ENCODE data around the gene HSPA4L. TPM values are rescaled to one million over a fixed set of nuclear protein-coding genes. Genes with fewer than 3 reads are reported as not detected.

HSPA4L gene
- total and polyA plus RNA-seq, 10 of the 15 experiments (the other 5 are each of a cell fraction or from before 2014, with no cell fraction given): 8.6 to 40.5 (median 21.4) TPM

- TSS peak; percentile 64 for BruUV-seq (replicated peaks)
- ChIA-PET CTCF (interaction anchor here (0.7 to 1.9 kb wide), 6 partner anchors 8 to 170 kb away, joined by 3 to 4 read pairs (median 4); no protein-coding TSS in a partner anchor), RAD21 (ENCODE audit: unreplicated experiment) (interaction anchor here (0.7 to 1.7 kb wide), 7 partner anchors 9 to 98 kb away, joined by 3 to 4 read pairs (median 4); partner anchors contain the start of genes ABHD18 and MFSD8), SMC1A (ENCODE audit: uncharacterized antibody, unreplicated experiment) (interaction anchor here (0.6 to 2.7 kb wide), 11 partner anchors 10 to 171 kb away, joined by 3 to 9 read pairs (median 4); partner anchors contain the start of genes ABHD18 and MFSD8), POLR2A (interaction anchor here (0.6 to 1.8 kb wide), 9 partner anchors 9 to 169 kb away, joined by 3 to 11 read pairs (median 4); partner anchors contain the start of genes ABHD18, HSPA4L and MFSD8)
- in situ Hi-C loops (cut with MboI) (no loop called here), intact Hi-C loops (cut with micrococcal nuclease; ENCODE audit: unreplicated experiment) (loop anchor here (2.0 to 10.0 kb wide), 5 partner anchors 54 to 276 kb away; partner anchors contain the start of genes ABHD18, HSPA4L, LARP1B and MFSD8)
- peak; percentile 78 for FAIRE-seq
- Histone ChIP-seq H3K79me2 (ENCODE audit: control insufficient read depth, insufficient read depth, low read length) (peaks cover 41% of the 10 kb centered on the region), H3K4me1 (ENCODE audit: control insufficient read depth, insufficient read depth, low read length) (no peaks in the 10 kb centered on the region; the same call in 1 of the 2 replicates), H3K9me3 (replicated peaks; ENCODE audit: control insufficient read depth, insufficient read depth, low read length) (no peaks in the 10 kb centered on the region), H3K36me3 (ENCODE audit: control insufficient read depth in 2 of 2, insufficient read depth in 2 of 2, low read length in 1 of 2) (peaks cover 0 to 10% of the 10 kb centered on the region in 2 experiments; a peak in 2 of 4 replicates), H3K4me3 (peak within 1 kb of the TSS; percentile 94), H3K27me3 (replicated peaks in 1 of 2; ENCODE audit: control insufficient read depth in 2 of 2, insufficient read depth in 2 of 2, low read length in 1 of 2) (no peaks in the 10 kb centered on the region), H4K20me1 (ENCODE audit: control insufficient read depth, insufficient read depth) (no peaks in the 10 kb centered on the region), H3K4me2 (ENCODE audit: control insufficient read depth, insufficient read depth) (peak within 1 kb of the TSS; percentile 78), H2AFZ (ENCODE audit: control insufficient read depth, low read depth, low read length) (peak within 1 kb of the TSS; percentile 97), H3K9ac (ENCODE audit: control insufficient read depth, insufficient read depth, low read length) (peak within 1 kb of the TSS; percentile 96), H3K27ac (ENCODE audit: control insufficient read depth, insufficient read depth) (peak within 1 kb of the TSS; percentile 93)
- ATAC-seq: peak; percentile 93
- peak; percentile 90 for DNase-seq (ENCODE audit: low read depth, low spot score)
- WGBS (ENCODE audit: insufficient coverage, insufficient replicate concordance, low lambda C conversion rate, missing lambda C conversion rate): under 1% methylated on average over 67 of the region's 70 CpGs
- TF ChIP-seq JUND (IDR thresholded peaks at IDR 0.05; ENCODE audit: low read depth, low read length): peak; percentile 65
- TF ChIP-seq CEBPZ (IDR thresholded peaks at IDR 0.05; ENCODE audit: low read depth, low read length): no peak
- peak; percentile 92 for TF ChIP-seq CREB1 (IDR thresholded peaks at IDR 0.05; ENCODE audit: low read depth)
- peak; percentile 5; the same call in 1 of the 2 replicates for TF ChIP-seq TBL1XR1 (IDR thresholded peaks at IDR 0.05; ENCODE audit: low read depth, low read length)
- TF ChIP-seq CREM (IDR thresholded peaks at IDR 0.05; ENCODE audit: low read depth): peak; percentile 84
- TF ChIP-seq GABPA (IDR thresholded peaks at IDR 0.05; ENCODE audit: low read depth): peak; percentile 76; the same call in 1 of the 2 replicates
- TF ChIP-seq SP1 (IDR thresholded peaks at IDR 0.05; ENCODE audit: low read depth, low read length): peak; percentile 67
- TF ChIP-seq POU2F2 (IDR thresholded peaks at IDR 0.05; ENCODE audit: borderline replicate concordance, low read depth, low read length): peak; percentile 69
- TF ChIP-seq HDAC2 (IDR thresholded peaks at IDR 0.05): peak; percentile 89; the same call in 1 of the 2 replicates
- peak; percentile 96; the same call in 1 of the 2 replicates for TF ChIP-seq RBBP5 (conservative IDR thresholded peaks at IDR 0.05)
- peak; percentile 83; the same call in 1 of the 2 replicates for TF ChIP-seq CBFB (IDR thresholded peaks at IDR 0.05; ENCODE audit: low read depth)
- no peak for TF ChIP-seq BCL3 (IDR thresholded peaks at IDR 0.05; ENCODE audit: borderline replicate concordance, insufficient read depth, low read depth, low read length, poor library complexity, severe bottlenecking)
- 0 out of 2 replicates have a peak, but pooled peaks have one; percentile 6 for TF ChIP-seq STAT1 (conservative IDR thresholded peaks at IDR 0.05)
- peak; percentile 99 for TF ChIP-seq SIN3A (IDR thresholded peaks at IDR 0.05; ENCODE audit: low read depth, low read length)
- TF ChIP-seq SREBF2 (IDR thresholded peaks at IDR 0.05; ENCODE audit: low read length): no peak
- TF ChIP-seq PAX5 (IDR thresholded peaks at IDR 0.05; ENCODE audit: borderline replicate concordance, low read depth, low read length): peak; percentile 59; the same call in 1 of the 2 replicates
- TF ChIP-seq POLR2A (IDR thresholded peaks at IDR 0.05; ENCODE audit: low read depth, low read length): peak; percentile 86
These were observed 98.8 kb downstream of the HSPA4L start, which contains the start of gene PLK4 for GRCh38 chr4:127880763-127881562. TSS of gene PLK4 (plus strand) at chr4:127880893. CDS start at chr4:127881135, 242 bp downstream.
